HG02852 (cell line): ENCODE results near the gene PNMA3.
"Not testable (repeated sequence)": the region's sequence is repeated elsewhere in the genome, so short reads cannot be mapped to it uniquely, and the experiment has no call there.

Experiments used
- ATAC-seq: cut with Tn5 transposase; IDR thresholded peaks from one replicate; pipeline ENCODE4 v1.9.1; 2021; ENCODE audit warnings: mild to moderate bottlenecking, moderate library complexity; ENCODE audit not compliant: unreplicated experiment

PNMA3 gene

GRCh38 chrX:153073331-153073730 is 17.1 kb downstream of the PNMA3 start:
- ATAC-seq, result not testable (repeated sequence)

DNA sequence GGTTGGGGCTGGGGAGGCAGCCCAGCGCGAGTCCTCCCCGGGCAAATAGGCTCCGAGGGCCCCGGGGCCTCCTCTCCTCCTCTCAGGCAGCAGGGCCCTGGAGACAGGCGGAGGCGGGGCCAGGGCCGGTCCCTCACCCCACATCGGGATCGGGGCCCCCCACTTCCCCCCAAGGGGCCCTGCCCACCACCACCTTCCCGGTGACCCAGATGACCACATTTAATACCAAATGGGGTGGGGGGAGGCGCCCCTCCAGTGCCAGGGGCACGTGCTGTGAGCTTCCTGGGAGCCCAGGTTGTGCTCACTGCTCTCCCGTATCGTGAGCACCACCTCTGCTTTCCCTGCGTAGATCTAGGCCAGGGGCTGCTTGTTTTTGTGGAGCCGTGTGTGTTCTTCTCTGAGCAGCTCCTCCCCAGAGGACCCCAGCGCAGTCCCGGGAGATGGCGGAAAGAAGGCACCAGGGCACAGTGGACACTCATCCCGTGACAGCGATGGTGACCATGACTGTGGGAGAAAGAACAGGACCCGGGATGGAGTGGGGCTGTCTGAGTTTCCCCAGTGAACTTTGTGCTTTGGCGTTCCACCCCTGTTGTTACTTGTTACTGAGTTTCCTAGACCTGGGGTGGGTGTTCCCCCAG is 18.1 kb downstream of the PNMA3 start:
- ATAC-seq, result no peak

GRCh38 chrX:153074935-153075334 is 18.7 kb downstream of the PNMA3 start:
- ATAC-seq, result no peak

GRCh38 chrX:153075366-153075765 is 19.1 kb downstream of the PNMA3 start:
- no peak for ATAC-seq

- ATAC-seq, result not testable (repeated sequence)
Observed at GRCh38 chrX:153077437-153078135, 21.3 kb downstream of the PNMA3 start.

- not testable (repeated sequence) for ATAC-seq
Observed at GRCh38 chrX:153083238-153083923, 27.1 kb downstream of the PNMA3 start.

DNA sequence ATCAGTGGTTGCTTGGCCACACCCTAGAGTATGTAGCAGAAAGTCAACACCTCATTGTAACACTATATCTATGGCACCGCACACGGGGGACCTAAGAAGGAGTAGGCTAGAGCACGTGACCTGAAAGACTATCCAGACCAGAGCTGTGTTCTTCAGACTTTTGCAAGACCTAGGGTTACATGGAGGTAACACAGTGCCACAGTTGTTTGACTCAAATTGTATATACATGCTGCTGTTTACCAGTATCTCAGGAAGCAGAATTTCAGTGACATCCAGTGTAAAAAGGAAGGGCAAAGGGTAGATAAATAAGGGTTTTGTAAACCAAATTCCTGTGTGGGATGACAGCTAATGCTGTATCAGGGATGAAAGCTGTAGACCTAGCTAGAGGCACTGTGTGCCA is 46.1 kb downstream of the PNMA3 start:
- no peak for ATAC-seq

DNA sequence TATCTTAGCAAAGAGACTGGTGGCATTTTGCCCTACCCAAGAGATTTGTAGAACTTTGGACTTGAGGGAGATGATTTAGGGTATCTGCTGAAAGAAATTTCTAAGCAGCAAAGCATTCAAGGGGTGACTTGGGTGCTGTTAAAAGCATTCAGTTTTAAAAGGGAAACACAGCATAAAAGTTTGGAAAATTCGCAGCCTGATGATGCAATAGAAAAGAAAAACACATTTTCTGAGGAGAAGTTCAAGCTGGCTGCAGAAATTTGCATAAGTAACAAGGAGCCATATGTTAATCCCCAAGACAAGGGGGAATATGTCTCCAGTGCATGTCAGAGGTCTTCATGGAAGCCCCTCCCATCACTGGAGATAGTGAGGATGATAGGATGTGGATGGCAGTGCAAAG is 48.7 kb downstream of the PNMA3 start:
- not testable (repeated sequence) for ATAC-seq

DNA sequence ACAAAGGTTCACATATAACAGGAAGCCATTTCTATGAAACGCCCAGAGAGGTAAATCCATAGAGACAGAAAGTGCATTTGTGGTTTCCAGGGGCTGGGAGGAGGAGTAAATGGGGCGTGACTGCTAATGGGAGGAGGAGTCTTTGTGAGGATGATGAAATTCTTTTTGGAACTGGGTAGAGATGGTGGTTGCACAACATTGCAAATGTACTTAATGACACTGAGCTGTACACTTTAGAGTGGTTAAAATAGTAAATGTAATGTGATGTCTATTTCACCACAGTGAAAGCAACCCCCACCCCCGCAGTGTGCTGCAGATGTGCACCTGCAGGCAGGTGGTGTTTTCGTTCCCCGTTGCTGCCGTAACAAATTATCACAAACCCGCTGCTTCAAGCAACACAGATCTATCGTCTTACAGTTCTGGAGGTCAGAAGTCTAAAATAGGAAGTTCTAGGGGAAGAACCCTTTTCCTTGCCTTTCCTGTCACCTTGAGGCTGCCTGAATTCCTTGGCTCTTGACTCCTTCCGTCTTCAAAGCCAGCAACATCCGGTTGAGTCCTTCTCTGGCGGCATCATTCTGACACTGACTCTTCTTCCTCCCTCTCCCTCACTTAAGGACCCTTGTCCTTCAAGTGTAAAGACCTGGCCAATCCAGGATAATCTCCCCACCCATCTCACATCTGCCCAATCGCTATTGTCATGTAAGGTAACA is 50.0 kb downstream of the PNMA3 start:
- not testable (repeated sequence) for ATAC-seq
